ENCODE results near the gene PDE9A. TPM values are rescaled to one million over a fixed set of nuclear protein-coding genes. Genes with fewer than 3 reads are reported as not detected.
A peak's percentile ranks its signal among the peaks of the same experiment; 100 is the strongest.

The PDE9A gene
- total and polyA plus RNA-seq, 4 donors = 2.6 to 16.2 (median 7.8) TPM

DNA sequence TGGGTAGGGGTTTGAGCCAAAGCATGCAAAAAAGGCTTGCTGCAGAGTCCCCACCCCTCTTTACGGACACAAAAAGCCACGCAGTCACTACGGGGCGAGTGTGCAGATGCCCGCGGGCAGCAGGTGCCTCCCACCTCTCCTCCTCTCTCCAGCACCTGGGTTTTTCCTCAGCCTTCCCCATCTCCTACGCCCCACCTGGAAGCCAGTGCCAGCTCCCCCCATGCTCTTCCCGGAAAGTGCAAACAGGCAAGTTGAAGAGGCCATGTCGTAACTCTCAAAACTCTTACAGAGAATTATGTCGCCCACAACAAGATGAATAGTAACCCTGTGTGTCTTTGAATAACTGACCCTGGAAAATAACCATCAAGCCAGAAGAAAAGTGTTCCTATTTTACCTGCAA, 82.5 kb downstream of the PDE9A start:
- no peaks in the 10 kb centered on the region for H3K27me3 ChIP-seq (ENCODE audit: control insufficient read depth in 1 of 2, insufficient read depth in 2 of 2, low read length in 1 of 2)
- H3K4me1 ChIP-seq (ENCODE audit: control insufficient read depth in 1 of 2, insufficient read depth in 2 of 2, low read length in 2 of 2) = no peaks in the 10 kb centered on the region
- H3K36me3 ChIP-seq (ENCODE audit: control insufficient read depth in 1 of 2, insufficient read depth in 2 of 2, low read length in 1 of 2) = no peaks in the 10 kb centered on the region
- WGBS, 2 donors = 96% methylated on average over 10 of the region's 10 CpGs
- intact Hi-C loops (cut with DNase I) = no loop called here
- no peak overlapping the region for H3K27ac ChIP-seq (ENCODE audit: low read depth in 1 of 2, low read length in 2 of 2)
- no peak for ATAC-seq (ENCODE audit: low FRiP score)
- no peak overlapping the region for H3K4me3 ChIP-seq (ENCODE audit: low read length in 2 of 2)
- DNase-seq = no peak
- H3K9me3 ChIP-seq (ENCODE audit: control insufficient read depth, low read length) = no peaks in the 10 kb centered on the region

DNA sequence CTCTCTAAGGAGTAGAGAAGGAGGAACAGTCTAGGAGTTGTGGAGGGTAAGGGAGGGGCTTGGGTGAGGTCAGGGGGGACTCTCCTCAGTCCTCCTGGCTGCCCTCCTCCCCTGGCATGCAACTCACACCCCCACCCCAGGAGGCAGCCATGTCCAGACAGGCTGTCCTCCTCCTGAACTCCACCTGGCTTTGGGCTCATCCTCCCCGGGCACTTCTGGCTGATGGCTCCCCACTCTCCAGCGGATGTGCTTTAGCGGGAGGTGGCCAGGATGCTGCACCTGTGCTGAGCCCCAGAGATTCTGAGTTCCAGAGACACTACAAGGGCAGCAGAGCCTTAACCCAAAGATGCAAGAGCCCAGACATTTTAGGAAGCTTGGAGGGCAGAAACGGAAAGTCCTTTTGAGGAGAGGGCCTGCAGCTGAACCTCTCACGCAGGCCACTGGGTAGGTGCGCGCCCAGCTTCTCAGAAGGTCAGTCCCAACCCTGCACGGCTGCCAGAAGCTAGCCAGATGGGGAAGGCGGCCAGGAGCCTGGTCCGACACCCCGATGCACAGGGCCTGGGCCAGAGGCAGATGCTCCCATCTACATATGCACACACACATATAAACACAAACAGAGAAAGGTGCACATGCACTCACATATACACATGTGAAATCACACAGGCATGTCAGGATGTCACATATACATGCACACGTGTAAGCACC, 83.4 kb downstream of the PDE9A start:
- H3K36me3 ChIP-seq (ENCODE audit: control insufficient read depth in 1 of 2, insufficient read depth in 2 of 2, low read length in 1 of 2) = no peaks in the 10 kb centered on the region
- intact Hi-C loops (cut with DNase I) = no loop called here
- 86 to 96% methylated on average over 12 of the region's 12 CpGs for WGBS, 2 donors
- no peaks in the 10 kb centered on the region for H3K9me3 ChIP-seq (ENCODE audit: control insufficient read depth, low read length)
- ATAC-seq (ENCODE audit: low FRiP score) (no peak), DNase-seq (no peak)
- no peaks in the 10 kb centered on the region for H3K27me3 ChIP-seq (ENCODE audit: control insufficient read depth in 1 of 2, insufficient read depth in 2 of 2, low read length in 1 of 2)
- H3K4me1 ChIP-seq (ENCODE audit: control insufficient read depth in 1 of 2, insufficient read depth in 2 of 2, low read length in 2 of 2) = no peaks in the 10 kb centered on the region
- no peak overlapping the region for H3K27ac ChIP-seq (ENCODE audit: low read depth in 1 of 2, low read length in 2 of 2)
- H3K4me3 ChIP-seq (ENCODE audit: low read length in 2 of 2) = no peak overlapping the region

DNA sequence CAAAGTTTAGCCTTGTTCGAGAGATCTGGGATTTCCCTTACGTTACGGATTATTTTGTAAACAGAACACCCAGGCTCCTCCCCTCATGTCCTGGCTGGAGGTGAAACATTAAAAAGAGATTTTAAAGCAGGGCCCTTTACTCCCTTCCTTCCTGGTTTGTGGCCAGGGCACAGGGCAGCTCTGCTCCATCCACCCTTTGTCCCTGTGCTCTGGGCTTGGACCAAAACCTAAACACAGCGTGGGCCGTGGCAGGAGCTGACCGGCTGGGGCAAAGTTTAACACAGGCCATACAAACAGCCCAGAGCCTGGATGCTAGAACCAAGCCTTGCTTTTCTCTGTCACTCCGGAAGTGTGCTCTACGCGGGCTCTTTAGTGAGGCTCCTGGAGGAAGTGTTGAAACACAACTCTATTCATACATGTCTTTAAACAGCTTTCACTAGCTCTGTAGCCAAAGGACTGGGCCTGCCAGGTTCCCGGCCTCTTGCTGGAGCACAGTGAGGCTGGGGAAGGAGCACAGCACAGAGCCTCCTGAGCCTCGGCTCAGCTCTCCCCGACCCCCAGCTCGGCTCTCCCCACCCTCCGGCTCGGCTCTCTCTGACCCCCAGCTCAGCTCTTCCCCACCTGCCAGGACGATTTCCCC, 84.7 kb downstream of the PDE9A start:
- WGBS, 2 donors = 56 to 68% methylated on average over 16 of the region's 16 CpGs
- no peaks in the 10 kb centered on the region for H3K9me3 ChIP-seq (ENCODE audit: control insufficient read depth, low read length)
- no peak overlapping the region for H3K4me3 ChIP-seq (ENCODE audit: low read length in 2 of 2)
- intact Hi-C loops (cut with DNase I) = no loop called here
- peak; percentile 63 for ATAC-seq (ENCODE audit: low FRiP score)
- no peaks in the 10 kb centered on the region for H3K36me3 ChIP-seq (ENCODE audit: control insufficient read depth in 1 of 2, insufficient read depth in 2 of 2, low read length in 1 of 2)
- H3K4me1 ChIP-seq (ENCODE audit: control insufficient read depth in 1 of 2, insufficient read depth in 2 of 2, low read length in 2 of 2) = no peaks in the 10 kb centered on the region
- DNase-seq = no peak
- H3K27me3 ChIP-seq (ENCODE audit: control insufficient read depth in 1 of 2, insufficient read depth in 2 of 2, low read length in 1 of 2) = no peaks in the 10 kb centered on the region
- H3K27ac ChIP-seq (ENCODE audit: low read depth in 1 of 2, low read length in 2 of 2) = no peak overlapping the region

DNA sequence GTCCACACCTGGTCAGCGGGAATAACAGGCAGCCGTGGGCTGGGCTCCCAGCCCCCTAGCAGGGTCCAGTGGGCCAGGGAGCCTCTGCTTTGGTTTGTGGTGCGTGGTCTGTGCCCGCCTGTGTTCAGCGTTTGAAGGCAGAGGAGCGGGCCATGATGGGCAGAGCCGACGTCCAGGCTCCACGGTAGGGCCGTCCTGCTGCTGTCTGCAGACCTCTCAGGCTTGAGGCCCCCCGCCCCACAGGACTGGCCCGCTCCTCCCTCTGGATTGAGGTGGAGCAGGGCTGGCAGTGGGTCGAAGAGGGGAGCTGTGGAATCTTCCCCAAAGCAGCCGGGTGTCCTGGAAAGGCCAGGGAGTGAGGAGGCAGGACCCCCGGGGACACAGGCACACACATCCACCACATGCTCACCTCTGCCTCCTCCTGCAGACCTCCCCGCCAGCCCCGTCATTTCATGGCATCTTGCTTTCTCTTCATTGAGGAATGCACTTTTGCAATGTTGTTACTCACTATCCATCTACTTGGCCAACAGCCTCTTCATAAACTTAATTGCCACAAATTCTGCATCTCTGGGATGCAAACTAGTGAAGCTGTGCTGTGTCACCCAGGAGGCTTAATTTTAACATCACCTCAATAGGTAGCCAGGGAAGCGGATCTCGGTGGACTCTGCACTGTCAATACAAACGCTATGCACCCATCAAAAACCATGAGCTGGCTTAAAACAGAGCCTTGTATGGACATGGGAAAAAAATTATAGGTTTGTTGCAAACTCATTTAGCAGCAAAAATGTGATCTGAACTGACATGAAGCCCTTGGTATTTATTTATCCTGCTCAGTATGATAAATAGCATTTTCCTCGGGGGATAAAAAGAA, 85.9 kb downstream of the PDE9A start:
- Histone ChIP-seq H3K36me3 (ENCODE audit: control insufficient read depth in 1 of 2, insufficient read depth in 2 of 2, low read length in 1 of 2) (no peaks in the 10 kb centered on the region), H3K4me3 (ENCODE audit: low read length in 2 of 2) (no peak overlapping the region), H3K27me3 (ENCODE audit: control insufficient read depth in 1 of 2, insufficient read depth in 2 of 2, low read length in 1 of 2) (no peaks in the 10 kb centered on the region), H3K9me3 (ENCODE audit: control insufficient read depth, low read length) (no peaks in the 10 kb centered on the region), H3K27ac (ENCODE audit: low read depth in 1 of 2, low read length in 2 of 2) (no peak overlapping the region), H3K4me1 (ENCODE audit: control insufficient read depth in 1 of 2, insufficient read depth in 2 of 2, low read length in 2 of 2) (no peaks in the 10 kb centered on the region)
- DNase-seq (no peak), ATAC-seq (ENCODE audit: low FRiP score) (no peak)
- WGBS, 2 donors = 92 to 93% methylated on average over 21 of the region's 21 CpGs
- intact Hi-C loops (cut with DNase I) = no loop called here

DNA sequence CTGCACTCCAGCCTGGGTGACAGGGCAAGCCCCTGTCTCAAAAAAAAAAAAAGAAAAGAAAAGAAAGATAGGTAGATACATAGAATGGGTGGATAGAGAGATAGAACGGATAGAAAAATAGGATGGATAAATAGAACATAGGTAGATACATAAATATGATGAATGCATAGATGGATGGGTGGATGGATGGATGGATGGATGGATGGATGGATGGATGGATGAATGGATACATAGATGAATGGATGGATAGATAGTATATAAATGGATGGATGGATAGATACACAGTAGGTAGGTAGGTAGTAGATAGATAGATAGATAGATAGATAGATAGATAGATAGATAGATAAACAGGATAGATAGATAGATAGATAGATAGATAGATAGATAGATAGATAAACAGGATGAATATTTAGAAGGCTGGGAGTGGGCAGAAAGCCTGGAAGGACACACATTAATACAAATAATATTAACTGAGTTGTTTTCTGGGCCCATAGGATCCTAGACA, 87.0 kb downstream of the PDE9A start:
- intact Hi-C loops (cut with DNase I) = no loop called here

DNA sequence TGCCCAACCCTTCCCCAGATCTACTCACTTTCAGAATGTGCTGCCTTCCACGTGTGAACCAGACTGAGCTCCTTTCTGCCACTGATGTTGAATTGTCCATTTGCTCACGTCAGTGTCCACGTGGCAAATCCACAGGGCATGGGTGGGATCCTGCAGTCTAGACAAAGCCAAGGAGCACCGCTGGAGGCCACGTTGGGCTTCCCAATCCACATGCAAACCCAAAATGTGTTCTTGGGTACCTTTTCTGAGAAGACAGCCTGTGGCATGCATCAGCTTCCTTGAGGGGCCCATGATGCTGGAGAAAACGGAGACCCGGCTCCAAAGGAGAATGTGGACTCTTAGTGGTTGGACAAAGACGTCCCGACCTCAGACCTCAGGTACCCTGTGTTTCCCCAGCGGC, 87.6 kb downstream of the PDE9A start:
- intact Hi-C loops (cut with DNase I) = no loop called here
- Histone ChIP-seq H3K9me3 (ENCODE audit: control insufficient read depth, low read length) (no peaks in the 10 kb centered on the region), H3K4me1 (ENCODE audit: control insufficient read depth in 1 of 2, insufficient read depth in 2 of 2, low read length in 2 of 2) (no peaks in the 10 kb centered on the region), H3K27ac (ENCODE audit: low read depth in 1 of 2, low read length in 2 of 2) (no peak overlapping the region), H3K4me3 (ENCODE audit: low read length in 2 of 2) (no peak overlapping the region), H3K36me3 (ENCODE audit: control insufficient read depth in 1 of 2, insufficient read depth in 2 of 2, low read length in 1 of 2) (no peaks in the 10 kb centered on the region), H3K27me3 (ENCODE audit: control insufficient read depth in 1 of 2, insufficient read depth in 2 of 2, low read length in 1 of 2) (no peaks in the 10 kb centered on the region)
- no peak for DNase-seq
- ATAC-seq (ENCODE audit: low FRiP score) = no peak
- WGBS, 2 donors = 89 to 93% methylated on average over 10 of the region's 10 CpGs

More for the DNA sequence above, 87.0 kb downstream of the PDE9A start:
- DNase-seq = no peak
- ATAC-seq (ENCODE audit: low FRiP score) = no peak
- Histone ChIP-seq H3K9me3 (ENCODE audit: control insufficient read depth, low read length) (no peaks in the 10 kb centered on the region), H3K27me3 (ENCODE audit: control insufficient read depth in 1 of 2, insufficient read depth in 2 of 2, low read length in 1 of 2) (no peaks in the 10 kb centered on the region), H3K4me1 (ENCODE audit: control insufficient read depth in 1 of 2, insufficient read depth in 2 of 2, low read length in 2 of 2) (no peaks in the 10 kb centered on the region), H3K36me3 (ENCODE audit: control insufficient read depth in 1 of 2, insufficient read depth in 2 of 2, low read length in 1 of 2) (no peaks in the 10 kb centered on the region), H3K4me3 (ENCODE audit: low read length in 2 of 2) (no peak overlapping the region), H3K27ac (ENCODE audit: low read depth in 1 of 2, low read length in 2 of 2) (no peak overlapping the region)
- WGBS, 2 donors = 98 to 99% methylated on average over 1 of the region's 1 CpG

DNA sequence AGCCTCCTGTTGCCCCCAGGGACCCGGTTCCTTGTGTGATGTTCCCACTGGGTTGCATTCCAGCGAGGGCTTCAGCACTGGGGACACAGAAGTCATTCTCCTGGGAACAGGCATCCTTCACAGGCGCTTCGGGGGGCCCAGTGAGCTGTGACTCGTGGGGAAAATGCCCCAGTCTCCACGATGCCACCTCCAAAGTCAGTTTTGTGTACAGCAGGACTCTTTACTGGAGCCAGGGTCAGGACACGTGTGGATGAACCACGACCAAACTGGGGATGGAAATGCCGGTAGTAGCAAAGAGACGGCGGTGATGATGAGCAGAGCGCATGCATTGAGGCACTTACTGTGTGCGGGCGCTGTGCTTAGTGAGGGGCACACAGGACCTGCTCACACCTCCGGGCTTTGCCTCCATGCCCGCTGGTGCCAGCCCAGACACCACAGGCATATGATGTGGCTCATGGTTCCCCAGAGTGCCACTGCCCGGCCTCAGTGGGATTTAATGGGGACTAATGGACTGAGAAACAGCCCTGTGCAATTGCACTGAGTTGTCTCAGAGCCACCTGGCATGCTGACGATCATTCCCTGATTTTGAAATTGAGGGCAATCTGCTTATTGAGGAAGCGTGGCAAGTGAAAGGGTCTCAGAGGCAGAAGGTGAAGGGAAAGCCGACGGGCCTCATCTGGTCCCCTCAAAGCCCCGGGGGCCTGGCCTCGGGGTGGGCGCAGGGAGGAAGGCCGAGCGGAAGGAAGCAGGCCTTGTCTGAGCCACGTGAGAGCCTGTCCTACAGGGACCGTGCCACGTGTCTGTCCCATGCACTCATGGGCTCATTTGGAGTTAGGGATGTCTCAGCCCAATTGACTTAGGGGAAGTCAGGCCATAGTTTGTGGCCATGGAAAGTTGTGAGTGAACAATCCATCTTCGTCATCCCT, 91.4 kb downstream of the PDE9A start:
- no peak overlapping the region for H3K27ac ChIP-seq (ENCODE audit: low read depth in 1 of 2, low read length in 2 of 2)

More for the DNA sequence above, 91.4 kb downstream of the PDE9A start:
- Histone ChIP-seq H3K4me1 (ENCODE audit: control insufficient read depth in 1 of 2, insufficient read depth in 2 of 2, low read length in 2 of 2) (no peaks in the 10 kb centered on the region), H3K4me3 (ENCODE audit: low read length in 2 of 2) (no peak overlapping the region), H3K36me3 (ENCODE audit: control insufficient read depth in 1 of 2, insufficient read depth in 2 of 2, low read length in 1 of 2) (no peaks in the 10 kb centered on the region), H3K27me3 (ENCODE audit: control insufficient read depth in 1 of 2, insufficient read depth in 2 of 2, low read length in 1 of 2) (no peaks in the 10 kb centered on the region), H3K9me3 (ENCODE audit: control insufficient read depth, low read length) (no peaks in the 10 kb centered on the region)
- WGBS, 2 donors = 91% methylated on average over 30 of the region's 30 CpGs
- intact Hi-C loops (cut with DNase I) = no loop called here
- ATAC-seq (ENCODE audit: low FRiP score) (no peak), DNase-seq (peak; percentile 26 to 55)
